Neural cell (in vitro differentiated cells): ENCODE data around the gene LARGE1.

Experiments
- CTCF ChIP-seq: fragments of 450-650 bp; IDR thresholded peaks from 2 replicates; pipeline ENCODE4 v1.5.1; 2014; ENCODE audit warnings: antibody characterized with exemption, mild to moderate bottlenecking, moderate library complexity; ENCODE audit not compliant: poor library complexity, severe bottlenecking
- EZH2 ChIP-seq: fragments of 200-600, 300-800 bp; shearing (Covaris generic), sonication (generic); IDR thresholded peaks from 2 replicates; pipeline ENCODE4 v1.6.1; 2014; ENCODE audit warnings: antibody characterized with exemption, low read length, borderline replicate concordance, mild to moderate bottlenecking; ENCODE audit not compliant: insufficient read depth, poor library complexity, severe bottlenecking
- POLR2AphosphoS5 ChIP-seq: IDR thresholded peaks from 2 replicates; pipeline ENCODE4 v1.6.1; 2012
- TAF1 ChIP-seq: IDR thresholded peaks from 2 replicates; pipeline ENCODE4 v1.6.1; 2012; ENCODE audit warnings: low read depth

- TF ChIP-seq CTCF (no peak), TAF1 (no peak), EZH2 (no peak), POLR2AphosphoS5 (no peak)
Observed at GRCh38 chr22:33504941-33505625, 415.2 kb downstream of the LARGE1 start.
